Measurements from ENCODE around the gene PBX2. TPM values are rescaled to one million over a fixed set of nuclear protein-coding genes. Genes with fewer than 3 reads are reported as not detected.
A peak's percentile ranks its signal among the peaks of the same experiment; 100 is the strongest.

Gene PBX2, protein sequence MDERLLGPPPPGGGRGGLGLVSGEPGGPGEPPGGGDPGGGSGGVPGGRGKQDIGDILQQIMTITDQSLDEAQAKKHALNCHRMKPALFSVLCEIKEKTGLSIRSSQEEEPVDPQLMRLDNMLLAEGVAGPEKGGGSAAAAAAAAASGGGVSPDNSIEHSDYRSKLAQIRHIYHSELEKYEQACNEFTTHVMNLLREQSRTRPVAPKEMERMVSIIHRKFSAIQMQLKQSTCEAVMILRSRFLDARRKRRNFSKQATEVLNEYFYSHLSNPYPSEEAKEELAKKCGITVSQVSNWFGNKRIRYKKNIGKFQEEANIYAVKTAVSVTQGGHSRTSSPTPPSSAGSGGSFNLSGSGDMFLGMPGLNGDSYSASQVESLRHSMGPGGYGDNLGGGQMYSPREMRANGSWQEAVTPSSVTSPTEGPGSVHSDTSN
- total RNA-seq = 10 to 100 TPM; 51.0 to 84.7 (median 63.8) TPM

DNA sequence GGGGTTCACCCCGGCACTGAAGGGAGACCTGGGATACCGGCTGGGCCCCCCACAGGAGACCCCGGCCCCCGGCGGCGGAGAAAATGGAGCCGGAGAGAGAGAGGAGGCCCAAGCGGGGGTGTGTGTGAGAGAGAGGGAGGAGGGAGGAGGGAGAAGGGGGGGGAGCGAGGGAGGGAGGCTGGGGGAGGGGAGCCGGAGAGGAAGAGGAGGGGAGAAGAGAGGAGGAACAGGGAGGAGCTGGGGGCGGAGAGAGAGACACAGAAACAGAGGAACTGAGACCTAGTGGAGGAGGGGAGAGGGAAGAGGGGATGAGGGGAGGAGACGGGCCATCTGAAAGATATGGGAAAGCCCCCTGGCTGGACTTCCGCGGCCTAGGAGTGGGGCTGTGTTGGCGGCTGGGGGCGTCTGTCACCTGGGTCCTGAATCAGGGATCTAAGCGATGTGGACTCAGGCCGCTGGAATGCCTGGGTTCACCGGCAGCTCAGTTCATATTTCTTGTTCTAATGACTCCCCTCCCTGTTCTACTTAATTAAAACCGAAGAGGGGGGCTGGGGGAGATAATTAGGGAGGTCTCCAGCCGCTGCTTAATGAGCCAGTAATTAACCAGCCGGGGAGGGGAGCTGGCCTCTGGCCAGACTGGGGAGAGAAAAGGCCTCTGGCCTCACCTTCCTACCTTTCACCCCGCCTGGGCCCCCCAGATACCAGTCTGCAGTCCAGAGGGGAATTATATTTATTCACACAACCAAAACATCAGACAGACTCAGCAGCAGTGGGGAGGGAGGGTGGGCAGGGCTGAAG, at the start of gene PBX2:
PBX2 (minus strand) TSS at position 149 of the 798 bp plus-strand sequence. CDS start 287 bp downstream, outside the sequence.
- Histone ChIP-seq H3K27me3 (no peaks in the 10 kb centered on the region), H3K4me1 (peaks cover 80% of the 10 kb centered on the region), H3K36me3 (peaks cover 21% of the 10 kb centered on the region), H3K27ac (peak within 1 kb of the TSS; percentile 89), H3K4me3 (peak within 1 kb of the TSS; percentile 61), H3K9me3 (no peaks in the 10 kb centered on the region)
- WGBS = 1% methylated on average over 20 of the region's 23 CpGs
- TF ChIP-seq, protein P1, sequence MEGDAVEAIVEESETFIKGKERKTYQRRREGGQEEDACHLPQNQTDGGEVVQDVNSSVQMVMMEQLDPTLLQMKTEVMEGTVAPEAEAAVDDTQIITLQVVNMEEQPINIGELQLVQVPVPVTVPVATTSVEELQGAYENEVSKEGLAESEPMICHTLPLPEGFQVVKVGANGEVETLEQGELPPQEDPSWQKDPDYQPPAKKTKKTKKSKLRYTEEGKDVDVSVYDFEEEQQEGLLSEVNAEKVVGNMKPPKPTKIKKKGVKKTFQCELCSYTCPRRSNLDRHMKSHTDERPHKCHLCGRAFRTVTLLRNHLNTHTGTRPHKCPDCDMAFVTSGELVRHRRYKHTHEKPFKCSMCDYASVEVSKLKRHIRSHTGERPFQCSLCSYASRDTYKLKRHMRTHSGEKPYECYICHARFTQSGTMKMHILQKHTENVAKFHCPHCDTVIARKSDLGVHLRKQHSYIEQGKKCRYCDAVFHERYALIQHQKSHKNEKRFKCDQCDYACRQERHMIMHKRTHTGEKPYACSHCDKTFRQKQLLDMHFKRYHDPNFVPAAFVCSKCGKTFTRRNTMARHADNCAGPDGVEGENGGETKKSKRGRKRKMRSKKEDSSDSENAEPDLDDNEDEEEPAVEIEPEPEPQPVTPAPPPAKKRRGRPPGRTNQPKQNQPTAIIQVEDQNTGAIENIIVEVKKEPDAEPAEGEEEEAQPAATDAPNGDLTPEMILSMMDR (IDR thresholded peaks at IDR 0.05) = no peak
- TF ChIP-seq EP300 (IDR thresholded peaks at IDR 0.05) (no peak), POLR2A (IDR thresholded peaks at IDR 0.05) (peak in 1 of 2 donors; percentile 56), POLR2AphosphoS5 (IDR thresholded peaks at IDR 0.05) (no peak)
- DNase-seq (ENCODE audit: low spot score in 2 of 2) = peak; percentile 94 to 95

DNA sequence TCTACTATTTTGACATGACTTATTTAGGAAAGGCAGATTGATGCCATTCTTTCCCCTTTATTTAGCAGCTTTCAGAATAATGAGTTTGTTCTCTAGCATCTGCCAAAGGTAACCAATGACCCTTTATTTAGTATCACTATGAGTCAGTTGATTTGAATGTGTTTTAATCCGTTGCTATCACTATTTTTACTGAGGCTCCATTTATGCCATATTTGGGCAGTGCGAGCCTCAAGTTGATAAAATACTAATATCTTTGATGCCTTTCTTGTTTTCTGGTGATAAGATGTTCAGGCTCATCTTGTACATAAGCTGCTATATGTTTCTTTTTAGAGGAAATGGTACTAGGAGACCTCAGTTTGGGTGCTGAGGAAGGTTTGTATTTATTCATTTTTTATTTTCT, 49.5 kb upstream of the PBX2 start:
- Histone ChIP-seq H3K9me3 (no peaks in the 10 kb centered on the region), H3K27me3 (no peaks in the 10 kb centered on the region), H3K4me1 (peaks cover 7% of the 10 kb centered on the region), H3K4me3 (no peak overlapping the region), H3K36me3 (no peaks in the 10 kb centered on the region), H3K27ac (no peak overlapping the region)
- no peak for DNase-seq (ENCODE audit: low spot score in 2 of 2)
- 75% methylated on average over 2 of the region's 2 CpGs for WGBS
- TF ChIP-seq, protein P1 (IDR thresholded peaks at IDR 0.05) = no peak
- TF ChIP-seq POLR2A (IDR thresholded peaks at IDR 0.05) = no peak
- TF ChIP-seq EP300 (IDR thresholded peaks at IDR 0.05) = no peak
- TF ChIP-seq POLR2AphosphoS5 (IDR thresholded peaks at IDR 0.05) = no peak

DNA sequence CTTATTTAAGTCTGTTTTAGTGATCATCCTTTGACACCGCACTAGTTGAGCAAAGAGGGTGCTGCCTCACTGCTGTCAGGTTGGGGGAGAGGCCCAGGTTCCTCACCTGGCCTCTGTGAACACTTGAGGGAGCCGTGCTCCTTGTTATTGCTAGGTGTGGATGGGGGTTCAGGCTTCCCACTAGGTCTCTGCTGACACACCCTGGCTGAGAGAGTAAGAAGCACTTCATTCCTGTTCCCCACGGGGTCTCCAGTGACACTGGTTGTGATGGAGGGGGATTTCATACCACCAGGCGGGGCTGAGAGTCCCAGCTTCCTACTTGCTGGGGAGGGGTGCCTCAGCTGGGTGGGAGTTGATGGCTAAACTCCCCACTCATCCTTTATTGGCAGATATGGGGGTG, 44.9 kb upstream of the PBX2 start:
- Histone ChIP-seq H3K27me3 (no peaks in the 10 kb centered on the region), H3K9me3 (no peaks in the 10 kb centered on the region), H3K4me1 (no peaks in the 10 kb centered on the region), H3K4me3 (no peak overlapping the region), H3K27ac (no peak overlapping the region), H3K36me3 (no peaks in the 10 kb centered on the region)
- TF ChIP-seq, protein P1 (IDR thresholded peaks at IDR 0.05) = no peak
- TF ChIP-seq POLR2A (IDR thresholded peaks at IDR 0.05) (no peak), POLR2AphosphoS5 (IDR thresholded peaks at IDR 0.05) (no peak), EP300 (IDR thresholded peaks at IDR 0.05) (no peak)
- no peak for DNase-seq (ENCODE audit: low spot score in 2 of 2)
- WGBS = 66% methylated on average over 4 of the region's 4 CpGs

DNA sequence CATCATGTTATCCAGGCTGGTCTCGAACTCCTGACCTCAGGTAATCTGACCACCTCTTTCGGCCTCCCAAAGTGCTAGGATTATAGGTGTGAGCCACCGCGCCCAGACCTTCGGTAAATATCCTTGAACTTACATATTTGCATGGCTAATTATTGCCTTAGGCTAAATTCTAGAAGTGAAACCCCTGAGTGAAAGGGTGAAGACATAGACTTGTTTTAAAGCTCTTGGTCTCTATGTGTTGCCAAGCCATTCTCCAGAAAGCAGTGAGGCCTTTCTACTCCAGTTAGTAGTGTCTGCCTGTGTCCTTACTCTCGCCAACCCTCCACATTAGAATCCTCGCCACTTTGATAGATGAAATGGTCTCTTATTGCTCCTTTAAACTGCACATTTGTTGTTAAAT, 36.4 kb upstream of the PBX2 start:
- no peak overlapping the region for H3K27ac ChIP-seq

More for the DNA sequence above, 36.4 kb upstream of the PBX2 start:
- Histone ChIP-seq H3K36me3 (no peaks in the 10 kb centered on the region), H3K4me3 (no peak overlapping the region), H3K27me3 (no peaks in the 10 kb centered on the region), H3K9me3 (no peaks in the 10 kb centered on the region), H3K4me1 (peaks cover 22% of the 10 kb centered on the region)
- 93% methylated on average over 7 of the region's 7 CpGs for WGBS
- DNase-seq (ENCODE audit: low spot score in 2 of 2) = peak in 1 of 2 donors; percentile 4
- TF ChIP-seq POLR2A (IDR thresholded peaks at IDR 0.05) = no peak
- TF ChIP-seq, protein P1 (IDR thresholded peaks at IDR 0.05) = no peak
- TF ChIP-seq POLR2AphosphoS5 (IDR thresholded peaks at IDR 0.05) = no peak
- TF ChIP-seq EP300 (IDR thresholded peaks at IDR 0.05) = no peak
